CD4-positive, alpha-beta T cell treated with Interleukin-2 at 100 ng/mL for 4 hours (primary cell): ENCODE data around the gene EPN1.
A peak's percentile ranks its signal among the peaks of the same experiment; 100 is the strongest.
"Not testable (repeated sequence)": the region's sequence is repeated elsewhere in the genome, so short reads cannot be mapped to it uniquely, and the experiment has no call there.

Source experiments
- DNase-seq: peaks from one replicate; pipeline ENCODE4 v3.0.0-alpha.2; 2020; ENCODE audit warnings: low spot score

The EPN1 gene

DNA sequence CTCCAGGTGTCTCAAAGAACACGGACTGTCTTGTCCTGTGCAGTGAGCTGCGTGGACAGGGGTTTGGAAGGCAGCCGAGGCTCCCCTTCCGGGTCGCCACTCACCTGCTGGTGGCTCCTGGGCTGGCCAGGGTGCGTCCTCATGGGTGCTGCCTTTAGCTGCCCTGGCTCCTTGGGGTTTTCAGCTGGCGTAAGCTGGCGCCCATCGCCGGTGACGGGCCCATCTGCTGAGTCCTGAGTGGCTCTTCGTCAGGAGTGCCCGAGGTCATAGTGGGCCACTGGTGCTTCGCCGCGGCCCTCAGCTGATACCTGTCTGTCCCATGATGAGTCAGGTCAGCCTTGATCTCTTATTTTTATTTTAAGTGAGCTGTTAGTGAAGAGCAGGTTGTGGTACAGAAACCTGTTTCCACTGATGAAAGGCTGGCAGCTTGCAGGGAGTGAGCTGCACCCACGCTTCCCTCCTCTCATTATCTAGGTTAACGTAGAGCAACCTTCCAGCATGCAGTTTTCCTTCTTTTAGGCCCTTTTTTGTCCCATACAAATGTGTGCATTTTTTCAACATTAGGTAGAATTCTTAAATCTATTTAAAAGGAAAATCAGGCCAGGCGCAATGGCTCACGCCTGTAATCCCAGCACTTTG lies 18.4 kb downstream of the EPN1 start:
- DNase-seq = no peak

DNA sequence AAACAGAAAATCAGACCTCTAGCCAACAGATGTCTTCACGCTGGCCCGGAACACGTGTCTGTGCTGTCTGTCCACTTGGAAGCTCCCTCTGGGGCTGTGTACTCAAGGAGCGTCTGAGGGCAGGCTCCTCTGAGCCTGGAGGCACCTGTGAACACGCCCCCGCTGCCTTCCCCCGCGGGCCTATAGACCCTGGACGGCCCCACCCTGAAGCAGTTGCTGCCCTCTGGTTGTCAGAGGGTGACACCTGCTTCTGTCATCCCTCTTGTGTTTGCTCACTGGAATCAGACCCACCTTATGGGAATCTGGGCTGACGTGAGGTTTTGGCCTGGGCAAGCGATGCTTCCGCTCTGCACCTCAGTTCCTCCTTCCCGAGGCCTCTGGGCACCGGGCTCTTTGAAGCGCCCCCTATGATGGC lies 19.2 kb downstream of the EPN1 start:
- DNase-seq = no peak

DNA sequence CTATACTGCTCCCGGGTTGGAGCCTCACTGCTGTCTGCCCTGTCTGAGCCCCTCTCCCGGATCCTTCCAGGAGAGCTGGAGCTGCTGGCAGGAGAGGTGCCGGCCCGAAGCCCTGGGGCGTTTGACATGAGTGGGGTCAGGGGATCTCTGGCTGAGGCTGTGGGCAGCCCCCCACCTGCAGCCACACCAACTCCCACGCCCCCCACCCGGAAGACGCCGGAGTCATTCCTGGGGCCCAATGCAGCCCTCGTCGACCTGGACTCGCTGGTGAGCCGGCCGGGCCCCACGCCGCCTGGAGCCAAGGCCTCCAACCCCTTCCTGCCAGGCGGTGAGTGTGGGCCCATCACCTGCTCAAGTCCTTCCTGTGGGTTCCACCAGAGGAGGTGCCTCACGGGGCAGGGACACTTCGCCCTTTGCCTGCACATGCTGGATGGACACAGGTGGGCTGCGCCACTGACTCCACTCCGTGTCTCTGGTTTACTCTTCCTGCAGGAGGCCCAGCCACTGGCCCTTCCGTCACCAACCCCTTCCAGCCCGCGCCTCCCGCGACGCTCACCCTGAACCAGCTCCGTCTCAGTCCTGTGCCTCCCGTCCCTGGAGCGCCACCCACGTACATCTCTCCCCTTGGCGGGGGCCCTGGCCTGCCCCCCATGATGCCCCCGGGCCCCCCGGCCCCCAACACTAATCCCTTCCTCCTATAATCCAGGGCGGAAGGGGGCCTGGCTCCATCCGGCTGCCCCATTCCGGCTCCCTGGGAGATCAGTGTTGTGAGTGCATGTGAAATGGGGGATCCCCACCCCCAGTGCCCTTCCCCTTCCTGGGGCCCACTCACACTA lies 19.8 kb downstream of the EPN1 start:
- DNase-seq = no peak

DNA sequence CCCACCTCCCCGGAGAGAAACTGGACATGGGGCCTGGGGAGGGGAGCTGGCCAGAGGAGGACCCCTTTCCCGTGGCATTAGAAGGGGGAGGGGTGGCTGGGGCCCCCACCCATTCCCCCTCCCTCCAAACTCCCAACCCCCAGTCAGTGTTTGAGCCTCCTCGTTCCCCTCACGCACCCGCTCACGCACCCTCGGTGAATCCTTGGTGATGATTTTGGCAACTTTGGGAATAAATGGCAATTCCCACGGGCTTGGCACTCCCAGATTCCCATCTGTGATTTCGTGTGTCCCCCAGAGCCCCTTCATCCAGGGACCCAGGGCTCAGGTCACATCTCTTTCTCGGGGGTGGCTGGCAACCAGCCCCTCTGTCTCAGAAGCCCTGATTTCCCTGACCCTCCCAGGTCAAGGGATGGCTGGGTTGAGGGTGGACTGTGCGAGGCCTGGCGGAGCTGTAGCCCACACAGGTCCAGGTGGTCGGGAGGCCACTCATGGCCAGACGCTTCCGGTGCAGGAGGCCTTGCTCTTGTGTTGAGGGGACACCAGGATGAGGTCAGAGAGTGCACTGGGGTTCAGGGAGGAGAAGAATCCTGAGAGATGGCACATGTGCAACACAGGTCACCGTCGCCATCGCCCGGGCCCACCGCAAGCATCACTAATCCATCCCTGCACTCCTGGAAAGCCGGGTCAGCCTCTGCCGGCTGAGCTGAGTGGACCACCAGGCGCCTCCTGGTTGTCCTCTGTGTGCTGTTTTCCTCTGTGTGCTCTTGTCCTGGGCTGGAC lies 20.7 kb downstream of the EPN1 start:
- DNase-seq = no peak

DNA sequence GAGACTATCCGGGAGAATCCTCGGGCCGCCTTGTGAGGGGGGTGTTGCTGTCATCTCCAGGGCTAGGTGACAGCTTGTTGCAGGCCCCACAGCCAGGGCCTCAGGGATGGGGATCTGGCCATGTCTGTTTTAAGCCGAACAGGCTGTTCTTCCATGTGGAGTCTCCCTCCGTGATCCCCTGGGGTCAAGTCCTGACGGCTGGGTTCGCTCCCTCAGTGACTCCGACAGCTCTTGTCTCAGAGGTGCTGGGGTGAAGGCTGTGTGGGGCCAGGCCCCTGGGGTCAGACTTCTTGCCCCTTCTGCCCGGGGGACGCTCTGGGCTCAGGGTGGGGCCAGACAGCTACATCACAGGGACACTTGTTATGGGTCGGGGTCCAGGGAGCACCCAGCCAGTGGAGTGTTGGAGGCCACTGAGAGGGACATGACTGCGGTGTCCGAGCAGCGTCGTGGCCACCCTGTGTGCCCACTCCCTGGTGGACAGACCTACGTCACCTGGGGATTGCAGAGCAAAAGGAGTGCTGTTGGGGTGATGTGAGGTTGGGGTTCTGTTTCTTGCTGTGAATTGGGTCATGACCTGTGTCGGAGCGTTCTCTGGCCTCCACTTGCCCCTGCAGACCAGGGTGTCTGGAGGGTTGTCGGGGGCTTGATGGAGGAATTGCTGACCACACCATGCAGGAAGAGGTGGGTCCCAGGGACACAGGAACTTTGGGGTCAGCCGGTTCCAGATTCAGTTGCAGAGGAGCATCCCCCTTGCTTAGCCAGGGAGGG lies 21.5 kb downstream of the EPN1 start:
- no peak for DNase-seq

DNA sequence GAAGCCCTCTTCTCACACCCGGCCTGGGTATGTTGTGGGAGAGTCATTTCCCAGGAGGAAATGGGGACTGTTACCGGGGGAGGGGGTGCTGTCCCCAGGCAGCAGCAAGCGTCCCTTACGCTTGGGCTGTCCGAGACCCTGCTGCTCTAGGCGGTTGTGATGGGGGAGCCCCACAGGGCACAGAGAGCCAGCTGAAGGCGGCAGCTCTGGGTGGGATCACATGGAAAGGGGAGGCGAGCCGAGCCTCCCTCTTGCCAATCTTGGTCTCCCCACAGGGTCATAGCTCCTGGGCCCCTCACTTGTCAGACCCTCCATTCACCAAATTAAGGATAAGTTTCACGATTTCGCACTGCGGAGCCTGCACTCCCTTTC lies 22.0 kb downstream of the EPN1 start:
- DNase-seq = no peak

DNA sequence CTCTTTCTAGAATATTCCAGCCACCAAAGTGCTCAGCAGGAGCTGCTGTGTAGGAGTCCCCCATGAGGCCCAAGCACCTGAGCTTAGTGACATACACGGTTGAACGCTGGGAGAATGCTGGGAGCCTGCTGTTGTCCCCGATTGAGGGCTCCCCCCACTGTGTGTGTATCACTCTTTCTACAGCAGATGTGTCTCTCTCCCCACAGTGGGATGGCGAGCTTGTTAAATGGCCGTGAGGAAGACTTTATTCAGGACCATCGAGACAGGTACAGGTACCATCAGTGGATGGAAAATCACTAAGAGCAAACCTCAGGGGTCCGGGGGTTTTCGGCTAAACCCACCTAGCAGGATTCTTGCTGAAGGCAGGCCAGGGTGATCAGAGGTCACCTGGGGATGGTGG lies 22.7 kb downstream of the EPN1 start:
- DNase-seq = no peak

DNA sequence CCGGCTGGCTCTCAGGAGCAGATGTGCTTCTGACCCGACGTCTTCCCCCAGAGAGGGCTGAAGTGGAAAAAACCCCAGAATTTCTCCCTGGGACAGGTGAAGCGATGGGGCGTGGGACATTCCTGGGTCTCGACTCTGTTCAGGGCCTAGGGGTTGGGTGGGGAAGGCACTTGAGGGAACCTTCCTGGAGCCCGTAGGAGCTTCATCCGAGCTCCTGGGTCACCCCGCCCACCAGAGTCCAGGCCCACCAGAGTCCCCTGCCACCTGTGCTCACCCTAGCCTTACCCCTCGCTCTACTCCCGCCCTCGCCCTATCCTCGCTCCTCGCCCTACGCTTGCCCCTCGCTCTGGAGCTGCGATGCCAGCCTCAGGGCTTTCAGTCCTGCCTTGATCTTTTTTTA lies 23.2 kb downstream of the EPN1 start:
- DNase-seq = no peak

DNA sequence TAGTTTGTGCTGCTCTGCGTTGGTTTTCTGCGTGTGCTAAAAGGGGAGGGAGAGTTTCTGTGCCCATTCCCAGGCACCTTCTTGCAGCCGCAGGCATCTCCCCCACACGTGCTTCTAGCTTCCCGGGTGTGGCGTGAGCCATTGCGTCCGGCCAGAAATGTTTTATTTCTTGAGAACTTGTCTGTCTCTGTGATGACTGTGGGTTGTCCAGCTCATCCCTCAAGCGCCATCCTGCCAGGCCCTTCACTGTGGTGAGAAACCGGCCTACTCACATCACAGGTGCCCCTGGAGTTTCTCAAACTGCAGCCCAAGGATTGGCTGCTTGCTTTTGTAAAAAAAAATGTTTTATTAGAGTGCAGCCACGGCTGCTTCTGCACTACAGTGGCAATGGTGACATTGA lies 24.2 kb downstream of the EPN1 start:
- no peak for DNase-seq

DNA sequence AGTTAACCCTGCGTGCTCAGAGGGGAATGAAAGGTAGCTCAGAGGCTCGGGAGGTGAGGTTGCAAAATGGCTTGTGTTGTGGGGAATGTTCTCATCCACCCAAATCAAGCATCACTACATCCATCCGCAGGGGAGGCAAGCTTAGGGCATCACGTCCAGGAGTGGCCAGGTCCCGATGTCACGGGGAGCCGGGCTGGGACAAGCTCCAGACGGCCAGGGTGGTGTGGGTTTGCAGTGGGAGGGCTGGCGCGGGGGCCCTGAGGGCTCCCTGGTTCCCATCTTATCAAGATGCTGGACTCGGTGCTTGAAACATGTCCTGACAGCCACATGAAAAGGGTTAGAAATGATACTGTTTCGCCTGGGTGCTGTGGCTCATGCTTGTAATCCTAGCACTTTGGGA lies 25.8 kb downstream of the EPN1 start:
- no peak for DNase-seq

DNA sequence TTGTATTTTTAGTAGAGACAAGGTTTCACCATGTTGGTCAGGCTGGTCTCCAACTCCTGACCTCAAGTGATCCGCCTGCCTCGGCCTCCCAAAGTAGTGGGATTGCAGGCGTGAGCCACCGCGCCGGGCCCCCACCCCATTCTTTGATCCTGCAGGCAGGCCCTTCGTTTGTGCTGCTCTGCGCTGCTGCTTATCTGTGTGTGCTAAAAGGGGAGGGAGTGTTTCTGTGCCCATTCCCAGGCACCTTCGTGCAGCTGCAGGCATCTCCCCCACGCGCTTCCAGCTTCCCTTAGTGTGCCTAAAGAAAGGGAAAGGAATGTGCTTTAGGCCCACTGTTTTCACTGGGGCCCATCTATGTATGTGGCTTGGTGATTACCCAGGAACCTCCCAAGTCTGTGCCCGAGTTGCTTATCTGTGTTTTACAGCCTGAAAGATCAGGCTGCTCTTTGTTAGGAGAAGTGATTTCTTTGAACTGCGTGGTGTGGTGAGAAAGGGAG lies 27.2 kb downstream of the EPN1 start:
- no peak for DNase-seq

DNA sequence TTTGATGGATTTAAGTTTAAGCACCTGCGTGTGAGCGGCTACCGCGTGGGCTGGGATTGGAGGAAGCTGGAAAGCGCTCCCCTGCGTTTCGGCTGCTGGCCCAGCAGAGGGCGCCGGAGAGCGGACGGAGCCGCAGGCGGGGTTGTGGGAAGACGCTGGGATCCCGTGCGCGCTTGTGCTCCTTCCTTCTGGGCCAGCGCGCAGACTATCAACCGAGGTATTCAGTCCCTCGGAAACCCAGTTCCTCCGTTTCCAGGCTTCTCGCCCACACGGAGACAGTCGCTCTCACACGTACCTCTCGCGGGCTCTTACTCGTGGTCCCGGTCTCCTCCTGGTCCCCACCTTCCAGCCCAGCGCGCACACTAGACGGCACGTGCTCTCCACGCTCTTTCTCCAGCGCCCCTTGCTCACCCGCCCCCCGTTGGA lies 28.8 kb downstream of the EPN1 start:
- peak; percentile 31 for DNase-seq

DNA sequence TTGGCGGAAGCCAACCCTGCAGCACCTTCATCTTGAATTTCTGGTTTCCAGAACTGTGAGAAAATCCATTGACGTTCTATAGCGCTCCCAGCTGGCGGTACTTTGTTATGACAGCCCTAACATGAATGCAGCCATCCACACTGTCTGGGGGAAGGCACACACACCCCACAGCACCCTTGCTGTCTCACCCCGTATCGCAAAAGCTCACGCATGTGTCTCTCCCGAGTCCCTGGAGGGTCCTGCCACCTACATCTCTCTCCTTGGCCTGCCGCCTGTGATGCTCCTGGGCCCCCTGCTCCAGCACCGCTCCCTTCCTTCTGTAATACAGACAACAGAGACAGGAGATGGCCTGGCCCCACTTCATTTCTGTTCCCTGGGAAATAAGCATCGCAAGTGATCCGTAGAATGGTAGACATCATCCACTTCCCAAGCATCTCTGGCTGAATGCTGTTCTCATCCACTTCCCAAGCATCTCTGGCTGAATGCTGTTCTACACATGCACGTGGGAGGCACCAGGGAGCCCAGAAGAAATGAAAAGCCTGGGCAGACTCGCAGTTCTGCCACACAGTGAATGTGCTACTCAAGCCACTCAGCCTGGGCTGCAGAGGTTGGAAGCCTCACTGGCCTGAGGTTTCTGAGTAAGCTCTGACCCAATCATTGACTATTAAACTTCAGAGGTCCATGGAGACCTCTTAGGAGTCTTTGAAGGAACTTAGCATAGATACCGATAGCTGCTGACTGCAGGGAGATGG lies 29.6 kb downstream of the EPN1 start:
- DNase-seq = no peak

DNA sequence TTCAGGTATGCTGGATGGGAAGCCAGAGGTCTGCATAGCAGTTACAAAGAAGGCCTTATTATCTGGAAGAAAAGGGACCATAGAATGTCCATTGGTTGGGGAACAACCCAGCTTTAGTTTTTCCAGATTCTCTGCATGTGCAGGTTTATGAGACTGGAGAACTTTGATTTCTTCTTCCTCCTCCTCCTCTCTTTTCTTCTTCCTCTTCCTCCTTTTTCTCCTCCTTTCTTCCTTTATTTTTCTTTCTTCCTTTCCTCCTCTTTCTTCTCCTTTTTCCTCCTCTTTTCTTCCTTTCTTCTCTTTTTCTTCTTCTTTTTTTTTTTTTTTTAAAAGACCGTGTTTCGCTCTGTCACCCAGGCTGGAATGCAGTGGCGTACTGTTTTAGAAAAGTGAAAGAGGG lies 30.9 kb downstream of the EPN1 start:
- DNase-seq = no peak

DNA sequence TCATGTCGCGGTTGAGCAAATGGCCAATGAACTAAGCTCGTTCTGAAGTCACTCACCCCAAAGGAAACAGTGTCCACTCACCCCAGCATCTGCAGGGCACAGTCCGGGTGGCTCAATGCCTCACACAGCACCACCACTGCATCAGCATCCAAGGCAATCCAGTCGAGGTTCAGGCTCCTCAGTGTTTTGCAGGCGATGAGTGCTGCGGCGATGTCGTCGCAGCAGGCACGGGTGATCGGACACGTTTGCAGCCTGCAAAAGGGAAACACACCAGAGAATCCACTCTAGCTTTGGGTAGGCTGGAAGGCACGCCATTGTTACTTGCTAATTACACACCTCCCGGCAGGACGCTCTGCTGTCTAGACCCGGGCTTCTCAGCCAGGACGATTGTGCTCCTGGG lies 36.7 kb downstream of the EPN1 start:
- no peak for DNase-seq

DNA sequence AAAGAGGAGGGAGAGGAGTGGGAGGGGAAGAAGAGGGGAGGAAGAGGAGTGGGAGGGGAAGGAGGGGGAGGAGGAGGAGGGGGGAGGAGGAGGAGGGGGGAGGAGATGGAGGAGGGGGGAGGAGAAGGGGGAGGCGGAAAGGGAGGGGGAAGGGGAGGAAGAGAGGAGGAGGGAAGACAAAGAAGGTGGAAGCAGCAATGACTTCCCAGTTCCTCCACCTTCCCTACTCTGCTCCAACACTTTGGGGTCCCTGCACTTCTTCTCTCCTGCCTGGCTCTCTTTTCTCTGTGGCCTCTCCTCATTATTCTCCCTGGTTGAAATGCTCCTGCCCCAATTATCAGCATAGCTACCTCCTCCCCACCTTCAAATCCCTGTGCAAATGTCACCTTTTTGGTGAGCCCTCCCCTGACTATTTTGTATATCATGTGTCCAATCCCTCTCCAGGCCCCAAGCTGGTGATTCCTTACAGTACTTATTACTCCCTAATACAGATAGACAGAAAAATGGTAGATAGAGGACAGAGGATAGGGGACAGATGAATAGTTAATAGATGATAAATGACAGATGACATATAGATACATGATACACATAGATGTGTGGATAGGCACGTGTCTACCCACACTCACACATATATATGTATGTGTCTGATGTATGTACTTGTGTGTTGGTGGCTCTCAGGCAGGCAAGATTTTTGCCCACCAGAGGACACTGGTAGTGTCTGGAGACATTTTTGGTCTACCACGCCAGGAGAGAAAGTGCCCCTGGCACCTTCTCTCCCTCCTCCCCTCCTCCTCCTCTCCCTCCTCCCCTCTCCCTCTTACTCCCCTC lies 38.0 kb downstream of the EPN1 start:
- no peak for DNase-seq

DNA sequence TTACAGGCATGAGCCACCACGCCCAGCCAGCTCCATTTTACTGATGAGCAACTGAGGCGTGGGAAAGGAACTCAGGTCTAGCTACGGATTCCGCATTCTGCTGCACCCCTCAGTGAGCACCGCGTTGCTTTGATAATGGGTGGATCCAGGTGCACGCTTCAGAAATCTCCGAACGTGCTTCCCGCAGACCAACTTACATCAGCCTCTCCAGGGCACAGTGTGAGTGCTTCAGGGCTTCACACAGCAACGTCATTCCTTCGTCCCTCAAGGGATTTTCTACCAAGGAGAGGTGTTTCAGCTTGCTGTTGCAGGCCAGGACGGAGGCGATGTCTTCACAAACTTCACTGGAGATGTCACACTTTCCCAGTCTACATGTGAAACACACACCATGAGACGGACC lies 41.5 kb downstream of the EPN1 start:
- no peak for DNase-seq

DNA sequence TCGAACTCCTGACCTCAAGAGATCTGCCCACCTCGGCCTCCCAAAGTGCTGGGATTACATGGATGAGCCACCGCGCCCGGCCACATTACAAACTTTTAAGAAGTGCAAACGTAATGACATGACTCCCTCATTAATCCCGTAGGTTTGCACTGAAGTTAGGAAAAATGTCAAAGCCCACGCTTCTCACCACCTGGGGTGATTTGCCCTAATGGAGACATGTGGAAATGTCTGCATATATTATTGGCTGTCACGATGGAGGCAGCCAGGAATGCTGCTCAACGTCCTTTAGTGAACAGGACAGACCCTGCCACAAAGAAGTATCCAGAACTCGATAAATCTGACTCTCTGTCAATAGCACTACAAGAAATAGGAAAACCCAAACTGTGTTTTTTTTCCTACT lies 42.2 kb downstream of the EPN1 start:
- DNase-seq = no peak

DNA sequence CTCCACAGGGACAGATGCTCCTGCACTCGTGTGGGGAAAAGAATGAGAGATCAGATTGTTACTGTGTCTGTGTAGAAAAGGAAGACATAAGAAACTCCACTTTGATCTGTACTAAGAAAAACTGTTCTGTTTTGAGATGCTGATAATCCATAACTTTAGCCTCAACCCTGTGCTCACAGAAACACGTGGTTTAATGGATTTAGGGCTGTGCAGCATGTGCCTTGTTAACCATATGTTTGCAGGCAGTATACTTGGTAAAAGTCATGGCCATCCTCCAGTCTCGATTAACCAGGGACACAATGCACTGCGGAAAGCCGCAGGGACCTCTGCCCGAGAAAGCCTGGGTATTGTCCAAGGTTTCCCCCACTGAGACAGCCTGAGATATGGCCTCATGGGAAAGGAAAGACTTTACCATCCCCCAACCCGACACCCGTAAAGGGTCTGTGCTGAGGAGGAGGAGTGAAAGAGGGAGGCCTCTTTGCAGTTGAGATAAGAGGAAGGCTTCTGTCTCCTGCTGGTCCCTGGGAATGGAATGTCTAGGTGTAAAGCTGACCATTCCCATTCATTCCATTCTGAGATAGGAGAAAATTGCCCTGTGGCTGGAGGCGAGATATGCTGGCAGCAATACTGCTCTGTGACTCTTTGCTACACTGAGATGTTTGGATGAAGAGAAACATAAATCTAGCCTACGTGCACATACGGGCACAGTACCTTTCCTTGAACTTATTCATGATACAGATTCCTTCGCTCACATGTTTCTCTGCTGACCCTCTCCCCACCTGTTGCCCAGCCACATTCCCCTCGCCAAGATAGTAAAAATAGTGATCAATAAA lies 43.1 kb downstream of the EPN1 start:
- not testable (repeated sequence) for DNase-seq
